Measurements from ENCODE around the gene LEPROT. TPM values are rescaled to one million over a fixed set of nuclear protein-coding genes. Genes with fewer than 3 reads are reported as not detected.

LEPROT gene
- total RNA-seq, 1 experiment from 2014 or later: 18.4 TPM

- Histone ChIP-seq H3K4me3 (ENCODE audit: low read length) (no peak overlapping the region), H3K79me2 (ENCODE audit: low read length) (no peaks in the 10 kb centered on the region), H3K36me3 (ENCODE audit: low read depth, low read length) (no peaks in the 10 kb centered on the region), H3K9ac (ENCODE audit: low read length) (no peak overlapping the region), H3K27me3 (ENCODE audit: low read length) (peaks cover 83% of the 10 kb centered on the region), H3K27ac (ENCODE audit: low read length) (no peak overlapping the region), H3K4me2 (ENCODE audit: low read length) (no peak overlapping the region), H4K20me1 (ENCODE audit: low read length) (no peaks in the 10 kb centered on the region), H3K4me1 (ENCODE audit: insufficient read depth, low read length) (no peaks in the 10 kb centered on the region), H3K9me3 (ENCODE audit: low read length) (no peaks in the 10 kb centered on the region), H3F3A (ENCODE audit: low read length, unreplicated experiment) (no peaks in the 10 kb centered on the region), H3K9me2 (replicated peaks; ENCODE audit: low read length) (no peaks in the 10 kb centered on the region), H2AFZ (ENCODE audit: low read length) (no peak overlapping the region)
- DNase-seq: no peak
- ChIA-PET CTCF (no interaction called here), POLR2A (ENCODE audit: unreplicated experiment) (no interaction called here)
- no peak for ATAC-seq
- intact Hi-C loops (cut with micrococcal nuclease): no loop called here
- TF ChIP-seq CTCF (conservative IDR thresholded peaks at IDR 0.05; ENCODE audit: low read depth, low read length) (no peak), EZH2phosphoT487 (IDR thresholded peaks at IDR 0.05; ENCODE audit: borderline replicate concordance, low read length) (no peak), EZH2 (IDR thresholded peaks at IDR 0.05; ENCODE audit: low read length, unreplicated experiment) (no peak)
- no TSS peak for BruUV-seq (replicated peaks)
Observed at GRCh38 chr1:65476327-65476726, 55.9 kb downstream of the LEPROT start.

- CTCF ChIA-PET: interaction anchor here (0.6 kb wide), 1 partner anchor 223 kb away, joined by 3 read pairs; no protein-coding TSS in a partner anchor
- H3K36me3 ChIP-seq (ENCODE audit: low read depth, low read length): no peaks in the 10 kb centered on the region
- no peaks in the 10 kb centered on the region for H3K9me3 ChIP-seq (ENCODE audit: low read length)
- no peak overlapping the region for H3K4me2 ChIP-seq (ENCODE audit: low read length)
- ATAC-seq (no peak), DNase-seq (no peak)
- H3K4me1 ChIP-seq (ENCODE audit: insufficient read depth, low read length): no peaks in the 10 kb centered on the region
- no peak overlapping the region for H3K4me3 ChIP-seq (ENCODE audit: low read length)
- H3K79me2 ChIP-seq (ENCODE audit: low read length): no peaks in the 10 kb centered on the region
- H3K9ac ChIP-seq (ENCODE audit: low read length): no peak overlapping the region
- peaks cover 87% of the 10 kb centered on the region for H3K27me3 ChIP-seq (ENCODE audit: low read length)
- intact Hi-C loops (cut with micrococcal nuclease): no loop called here
- H2AFZ ChIP-seq (ENCODE audit: low read length): no peak overlapping the region
- H4K20me1 ChIP-seq (ENCODE audit: low read length): no peaks in the 10 kb centered on the region
- no peaks in the 10 kb centered on the region for H3F3A ChIP-seq (ENCODE audit: low read length, unreplicated experiment)
- H3K9me2 ChIP-seq (replicated peaks; ENCODE audit: low read length): no peaks in the 10 kb centered on the region
- no peak overlapping the region for H3K27ac ChIP-seq (ENCODE audit: low read length)
- BruUV-seq (replicated peaks): no TSS peak
- POLR2A ChIA-PET (ENCODE audit: unreplicated experiment): no interaction called here
- TF ChIP-seq EZH2 (IDR thresholded peaks at IDR 0.05; ENCODE audit: low read length, unreplicated experiment) (no peak), CTCF (conservative IDR thresholded peaks at IDR 0.05; ENCODE audit: low read depth, low read length) (no peak), EZH2phosphoT487 (IDR thresholded peaks at IDR 0.05; ENCODE audit: borderline replicate concordance, low read length) (no peak)
Observed at GRCh38 chr1:65477414-65478378, 57.2 kb downstream of the LEPROT start.

Measured in PC-3 (cell line).